HT-29 (cell line): ENCODE results near the gene MGARP. TPM values are rescaled to one million over a fixed set of nuclear protein-coding genes. Genes with fewer than 3 reads are reported as not detected.
"Not testable (repeated sequence)": the region's sequence is repeated elsewhere in the genome, so short reads cannot be mapped to it uniquely, and the experiment has no call there.

Experiments used
- DNase-seq: peaks from one replicate; pipeline ENCODE4 v3.0.0-alpha.2; 2015; ENCODE audit warnings: low spot score
- total RNA-seq: library from RNA; depleted of rRNA; stranded (reverse); fragments of >200 nt; shearing (Covaris generic); gene quantifications from 2 replicates; pipeline ENCODE4 v1.2.3, GENCODE V29; 2014; rRNA removed

Gene MGARP
- not detected in 2 replicates for total RNA-seq

DNA sequence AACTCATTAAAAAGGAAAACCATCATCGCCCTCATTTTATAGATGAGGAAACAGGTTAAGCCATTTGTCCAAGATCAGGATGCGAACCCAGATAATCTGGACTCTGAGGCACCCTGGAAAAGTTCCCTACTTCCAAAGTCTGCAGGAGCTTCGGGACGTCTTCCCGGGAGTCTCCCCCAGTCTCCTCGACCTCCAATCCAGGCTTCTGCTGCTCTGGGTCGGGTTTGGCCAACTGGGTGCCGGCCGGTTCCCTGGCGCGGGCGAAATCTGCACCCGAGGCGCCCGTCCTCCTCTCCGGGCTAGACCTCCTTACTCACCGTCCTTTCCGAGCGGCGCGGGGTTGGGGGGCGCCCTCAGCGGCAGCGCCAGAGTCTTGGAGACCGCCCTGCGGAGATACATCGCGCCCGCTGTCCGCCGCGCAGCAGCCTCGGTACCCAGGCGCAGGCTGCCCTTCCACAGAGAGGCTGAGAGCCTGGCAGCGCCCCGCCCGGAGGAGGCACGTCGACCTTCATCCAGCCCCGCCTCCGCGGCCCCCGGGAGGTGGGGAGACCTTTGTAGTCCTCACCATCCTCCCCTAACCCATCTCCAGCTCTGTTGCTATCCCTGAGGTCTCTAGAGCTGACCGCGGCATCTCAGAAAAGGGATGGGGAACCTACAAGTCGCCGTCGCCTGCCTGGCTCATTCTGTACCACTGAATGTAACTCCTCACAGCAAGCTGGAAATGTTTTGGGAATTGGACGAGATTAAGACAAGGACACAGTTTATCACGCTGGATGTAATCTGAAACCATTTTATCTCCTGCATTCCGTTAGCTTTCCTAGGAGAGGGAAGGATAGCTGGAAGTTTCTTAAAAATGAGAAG lies at the start of gene MGARP:
TSS of gene MGARP (minus strand) at position 466 of the 861 bp plus-strand sequence. CDS start at position 399, 67 bp downstream.
- no peak for DNase-seq

DNA sequence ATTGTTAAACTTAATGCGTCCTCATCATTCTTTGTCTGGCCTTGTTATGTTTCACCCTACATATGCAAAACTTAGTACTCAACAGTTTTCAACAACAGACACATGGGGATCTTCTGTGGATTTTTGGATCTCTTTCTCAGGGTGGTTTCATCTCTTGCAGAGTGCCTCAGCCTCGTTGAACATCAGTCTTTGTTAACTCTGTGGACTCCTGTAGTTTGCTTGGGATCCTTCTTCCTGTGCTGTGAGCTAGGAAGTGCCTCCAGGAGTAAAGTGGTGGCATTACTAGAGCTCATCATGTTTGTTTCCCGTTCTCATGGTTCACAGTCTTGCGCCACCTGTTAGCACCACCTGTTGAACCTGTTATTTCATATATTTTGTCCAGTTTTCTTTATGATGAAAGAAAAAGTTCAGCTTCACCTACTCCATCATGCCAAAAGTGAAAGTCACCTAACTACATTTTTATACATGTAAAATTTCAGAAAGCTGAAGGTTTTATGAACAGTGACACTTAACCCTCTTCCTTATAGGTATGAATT lies 49.7 kb upstream of the MGARP start:
- DNase-seq: no peak

DNA sequence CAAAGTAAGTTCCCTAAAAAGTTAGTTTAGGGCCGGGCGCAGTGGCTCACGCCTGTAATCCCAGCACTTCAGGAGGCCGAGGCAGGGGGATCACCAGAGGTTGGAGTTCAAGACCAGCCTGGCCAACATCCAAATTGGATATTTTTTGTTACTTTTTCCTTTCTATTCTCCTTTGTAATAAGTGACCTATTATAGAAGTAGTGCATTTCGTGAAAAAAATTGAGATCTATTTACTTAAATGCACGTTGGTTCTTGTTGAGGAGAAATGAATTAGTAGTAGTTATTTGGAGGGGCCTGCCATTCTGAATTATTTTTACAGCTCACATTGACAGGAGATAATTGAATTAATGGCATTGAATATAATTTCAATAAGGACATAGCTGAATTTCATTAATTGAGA lies 44.6 kb upstream of the MGARP start:
- DNase-seq: no peak

DNA sequence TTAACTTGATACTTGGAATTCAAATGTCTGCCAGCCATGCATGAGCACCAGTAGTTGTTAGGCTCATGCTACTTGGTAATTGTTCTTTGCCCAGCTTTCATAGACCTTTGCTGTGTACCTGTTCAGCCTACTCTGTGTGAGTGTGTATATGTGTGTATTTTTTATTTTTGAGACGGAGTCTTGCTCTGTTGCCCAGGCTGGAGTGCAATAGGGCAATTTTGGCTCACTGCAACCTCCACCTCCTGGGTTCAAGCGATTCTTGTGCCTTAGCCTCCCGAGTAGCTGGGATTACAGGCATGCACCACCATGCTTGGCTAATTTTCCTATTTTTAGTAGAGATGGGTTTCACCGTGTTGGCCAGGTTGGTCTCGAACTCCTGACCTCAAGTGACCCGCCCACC lies 42.5 kb upstream of the MGARP start:
- not testable (repeated sequence) for DNase-seq

DNA sequence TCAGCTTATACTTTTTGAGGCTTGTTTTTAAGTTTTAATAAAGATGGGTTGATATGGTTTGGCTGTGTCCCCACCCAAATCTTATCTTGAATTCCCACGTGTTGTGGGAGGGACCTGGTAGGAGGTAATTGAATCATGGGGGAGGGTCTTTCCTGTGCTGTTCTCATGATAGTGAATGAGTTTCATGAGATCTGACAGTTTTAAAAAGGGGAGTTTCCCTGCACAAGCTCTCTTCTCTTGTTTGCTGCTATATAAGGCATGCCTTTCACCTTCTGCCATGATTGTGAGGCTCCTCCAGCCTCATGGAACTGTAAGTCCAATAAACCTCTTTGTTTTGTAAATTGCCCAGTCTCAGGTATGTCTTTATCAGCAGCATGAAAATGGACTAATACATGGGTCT lies 42.0 kb upstream of the MGARP start:
- not testable (repeated sequence) for DNase-seq

DNA sequence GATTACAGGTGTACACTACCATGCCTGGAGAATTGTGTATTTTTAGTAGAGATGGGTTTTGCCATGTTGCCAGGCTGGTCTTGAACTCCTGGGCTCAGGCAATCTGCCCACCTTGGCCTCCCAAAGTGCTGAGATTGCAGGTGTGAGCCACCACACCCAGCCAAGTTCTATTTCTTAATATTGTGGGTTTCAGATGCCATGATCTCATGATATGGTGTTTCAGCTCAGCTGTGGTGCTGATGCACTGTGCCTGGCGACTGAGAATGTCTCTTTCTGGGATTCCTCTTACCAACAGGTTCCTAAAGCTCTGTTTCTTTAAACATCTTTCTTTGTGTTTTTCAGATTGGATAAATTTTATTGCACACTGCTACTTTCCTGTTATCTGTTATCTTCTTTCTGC lies 39.5 kb upstream of the MGARP start:
- DNase-seq: no peak

DNA sequence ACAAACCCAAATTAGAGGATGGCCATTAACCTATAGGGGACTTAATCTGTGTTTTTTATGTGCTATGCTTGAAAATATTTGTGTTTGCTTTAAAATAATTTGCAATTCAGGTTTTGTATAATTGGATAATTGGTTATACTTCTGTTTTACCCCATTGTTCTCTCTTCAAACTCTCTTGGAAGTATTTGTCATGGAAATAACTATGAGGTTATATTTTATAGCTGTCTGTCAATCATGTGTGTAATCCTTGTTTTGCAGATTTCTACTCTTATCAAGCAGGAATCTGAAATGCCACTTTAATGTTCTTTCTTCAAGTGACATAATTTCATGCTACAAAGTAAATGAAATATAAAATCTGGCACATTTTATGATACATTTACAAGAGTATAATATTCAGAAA lies 37.6 kb upstream of the MGARP start:
- DNase-seq: no peak

DNA sequence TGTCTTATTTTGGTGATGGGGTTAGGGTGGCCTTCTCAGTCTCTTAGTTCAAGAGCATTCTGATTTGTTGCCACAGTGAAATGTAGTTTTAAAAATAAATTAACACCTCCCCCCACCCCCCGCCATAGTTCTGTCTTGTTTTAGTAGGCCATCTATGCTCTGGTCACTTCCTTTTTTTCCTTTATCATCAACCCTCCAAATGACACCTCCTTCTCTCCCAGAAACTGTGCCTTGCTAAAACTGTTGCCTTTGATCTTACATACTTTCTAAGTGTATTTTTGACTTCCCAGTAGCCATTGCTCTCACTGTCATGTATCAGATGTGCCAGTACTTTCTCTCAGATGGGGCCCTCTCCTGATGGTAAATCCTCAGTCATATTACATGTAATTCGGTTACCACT lies 36.7 kb upstream of the MGARP start:
- no peak for DNase-seq

DNA sequence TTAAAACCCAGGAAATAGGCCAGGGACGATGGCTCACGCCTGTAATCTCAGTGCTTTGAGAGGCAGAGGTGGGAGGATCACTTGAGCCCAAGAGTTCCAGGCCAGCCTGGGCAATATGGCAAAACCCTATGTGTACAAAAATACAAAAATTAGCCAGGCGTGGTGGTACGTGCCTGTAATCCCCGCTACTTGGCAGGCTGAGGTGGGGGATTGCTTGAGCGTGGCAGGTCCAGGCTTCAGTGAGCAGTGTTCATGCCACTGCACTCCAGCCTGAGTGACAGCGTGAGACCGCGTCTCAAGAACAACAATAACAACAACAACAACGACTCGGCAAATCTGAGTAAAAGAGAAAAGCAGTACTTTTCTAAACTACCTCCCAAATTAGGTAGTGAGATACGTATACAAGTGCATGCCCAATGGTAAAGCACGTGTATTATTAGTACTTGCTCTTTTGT lies 35.2 kb upstream of the MGARP start:
- DNase-seq: no peak

DNA sequence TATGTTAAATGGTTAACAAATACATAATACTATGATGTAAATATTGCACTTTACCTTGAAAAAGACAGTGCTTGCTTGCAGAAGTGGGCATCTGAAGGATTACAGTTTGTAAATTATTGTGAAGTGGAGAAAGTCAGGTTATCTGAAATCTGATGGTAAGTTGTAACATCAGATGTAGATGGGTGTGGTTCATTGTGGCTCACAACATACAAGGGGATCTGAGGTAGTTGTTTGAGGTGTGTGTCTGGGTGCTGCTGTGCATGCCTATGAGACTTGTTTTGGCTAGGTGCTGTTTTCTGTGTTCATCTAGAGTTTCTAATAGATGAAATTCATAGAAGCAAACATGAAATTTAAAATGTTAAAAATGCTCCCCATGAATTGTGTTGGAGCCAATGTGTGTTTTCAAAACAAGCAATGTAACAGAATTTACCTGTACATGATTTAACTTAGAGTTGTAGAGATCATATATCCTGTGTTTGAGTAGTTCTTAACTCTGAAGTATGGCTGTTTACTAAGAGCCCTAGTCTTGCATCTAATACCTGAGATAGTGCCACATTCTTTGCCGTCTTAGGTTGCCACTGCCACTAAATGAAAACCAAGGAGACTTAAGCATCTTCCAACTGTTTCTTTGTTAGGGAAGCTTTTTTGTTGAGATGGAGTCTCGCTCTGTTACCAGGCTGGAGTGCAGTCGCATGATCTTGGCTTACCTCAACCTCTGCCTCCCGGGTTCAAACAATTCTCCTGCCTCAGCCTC lies 34.2 kb upstream of the MGARP start:
- DNase-seq: no peak

DNA sequence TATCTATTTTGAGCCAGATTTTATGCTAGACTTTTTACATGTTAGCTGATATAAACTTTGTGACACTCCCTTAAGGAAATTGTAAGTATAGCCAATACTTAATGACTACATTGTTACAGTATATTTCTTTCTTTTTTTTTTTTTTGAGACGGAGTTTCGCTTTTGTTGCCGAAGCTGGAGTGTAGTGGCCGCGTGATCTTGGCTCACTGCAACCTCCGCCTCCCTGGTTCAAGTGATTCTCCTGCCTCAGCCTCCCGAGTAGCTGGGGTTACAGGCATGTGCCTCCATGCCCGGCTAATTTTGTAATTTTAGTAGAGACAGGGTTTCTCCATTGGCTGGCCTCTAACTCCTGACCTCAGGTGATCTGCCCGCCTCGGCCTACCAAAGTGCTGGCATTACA lies 33.4 kb upstream of the MGARP start:
- not testable (repeated sequence) for DNase-seq

DNA sequence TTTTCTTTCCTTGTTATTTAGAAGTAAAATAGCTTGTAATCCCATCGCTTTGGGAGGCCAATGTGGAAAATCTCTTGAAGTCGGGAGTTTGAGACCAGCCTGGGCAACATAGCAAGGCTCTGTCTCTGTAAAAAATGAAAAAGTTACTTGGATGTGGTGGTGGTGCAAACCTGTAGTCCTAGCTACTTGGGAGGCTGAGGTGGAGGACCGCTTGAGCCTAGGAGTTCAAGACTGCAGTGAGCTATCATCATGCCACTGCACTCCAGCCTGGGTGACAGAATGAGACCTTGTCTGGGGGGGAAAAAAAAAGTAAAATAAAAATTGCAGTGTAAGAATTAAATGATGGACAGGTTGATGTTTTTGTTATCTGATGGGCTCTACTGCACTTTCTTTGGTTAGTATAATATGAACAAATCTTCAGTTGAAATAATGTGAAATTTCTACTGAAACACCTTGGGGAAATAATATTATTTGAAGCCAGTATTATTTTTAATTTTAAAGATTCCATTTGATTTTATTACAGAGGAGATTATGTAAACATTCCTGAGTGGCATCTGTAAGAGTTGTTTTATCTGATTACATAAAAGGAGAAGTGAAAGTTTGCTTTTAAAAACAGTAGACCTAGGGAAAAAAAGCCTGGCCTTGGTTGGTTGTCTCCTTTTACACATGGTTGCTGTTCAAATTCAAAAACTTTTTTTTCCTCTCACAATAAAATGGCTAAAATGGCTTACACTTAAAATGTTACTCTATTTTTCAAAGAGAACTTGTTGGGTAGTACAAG lies 32.7 kb upstream of the MGARP start:
- DNase-seq: no peak

DNA sequence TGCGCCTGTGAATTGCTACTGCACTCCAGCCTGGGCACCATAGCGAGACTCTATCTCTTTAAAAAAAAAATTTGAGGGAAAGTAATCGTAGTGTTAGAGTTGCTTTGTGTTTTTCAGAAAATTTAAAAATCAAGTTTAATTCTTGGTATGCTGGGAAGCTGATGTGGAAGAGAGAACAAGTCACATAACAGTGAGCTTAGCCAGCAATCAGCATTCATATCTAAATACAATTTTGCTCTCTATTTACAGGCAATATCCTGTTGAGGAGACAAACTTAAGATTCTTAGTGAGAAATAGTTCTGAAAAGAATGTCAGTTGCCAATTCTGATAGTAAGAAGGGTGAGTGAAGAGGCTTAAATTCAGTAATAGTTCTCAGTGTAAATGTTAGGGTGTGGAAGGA lies 31.9 kb upstream of the MGARP start:
- no peak for DNase-seq

DNA sequence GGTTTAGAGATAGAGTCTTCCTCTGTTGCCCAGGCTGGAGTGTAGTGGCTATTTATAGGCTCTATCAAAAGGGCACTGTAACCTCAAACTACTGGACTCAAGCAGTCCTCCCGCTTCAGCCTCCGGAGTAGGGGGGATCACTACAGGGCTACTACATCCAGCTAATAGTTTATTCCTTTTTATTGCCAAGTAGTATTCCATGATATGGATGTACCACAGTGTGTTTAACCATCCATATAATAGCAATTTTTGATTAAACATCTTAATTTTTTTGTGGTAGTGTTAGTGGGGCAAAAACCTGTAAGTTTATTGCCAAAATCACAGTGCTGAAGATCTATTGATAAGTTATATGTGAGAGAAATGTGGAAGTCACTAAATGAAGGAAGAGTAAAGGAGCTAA lies 24.9 kb upstream of the MGARP start:
- no peak for DNase-seq

DNA sequence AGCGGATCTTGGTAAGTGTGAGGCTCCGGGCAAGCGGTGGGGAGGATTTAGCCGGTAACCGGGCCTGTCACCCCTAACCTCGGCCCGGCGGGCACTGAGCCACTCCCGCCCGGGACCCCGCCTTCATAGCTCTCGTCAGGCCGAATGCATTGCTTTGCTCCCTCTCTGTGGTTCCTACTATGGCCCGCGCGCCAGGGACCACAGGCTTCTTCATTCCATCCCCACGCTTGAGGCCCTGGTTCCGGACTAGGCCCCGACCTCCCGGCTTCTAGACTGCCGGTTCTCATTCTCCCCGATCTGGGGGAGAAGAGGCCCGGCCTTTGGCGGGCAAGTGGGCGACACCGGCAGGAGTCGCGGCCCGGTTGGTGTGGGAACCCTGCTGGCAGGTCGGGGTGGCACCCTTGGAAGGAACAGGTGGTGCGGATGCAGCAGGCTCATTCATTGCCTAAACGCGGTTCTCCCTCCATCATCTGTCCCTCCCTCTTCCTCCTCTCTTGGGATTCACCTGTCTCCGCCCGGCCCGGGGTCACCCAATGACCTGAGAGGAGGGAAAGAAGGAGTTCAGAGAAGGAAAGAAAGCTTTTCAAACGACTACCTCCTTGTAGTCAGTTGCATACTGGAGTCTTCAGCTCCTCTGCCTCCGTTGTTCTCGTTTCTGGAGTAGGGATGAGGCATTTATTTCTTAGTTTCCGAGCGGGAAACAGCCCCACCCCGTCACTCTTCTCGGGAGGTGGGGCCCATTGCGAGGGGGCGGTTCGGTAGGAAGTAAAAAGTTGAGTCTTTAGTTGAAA lies 22.0 kb upstream of the MGARP start, which contains the start of gene NDUFC1:
TSS of gene NDUFC1 (minus strand) at position 657 of the 791 bp plus-strand sequence. CDS start 6,679 bp downstream, outside the sequence.
- peak; percentile 69 for DNase-seq

DNA sequence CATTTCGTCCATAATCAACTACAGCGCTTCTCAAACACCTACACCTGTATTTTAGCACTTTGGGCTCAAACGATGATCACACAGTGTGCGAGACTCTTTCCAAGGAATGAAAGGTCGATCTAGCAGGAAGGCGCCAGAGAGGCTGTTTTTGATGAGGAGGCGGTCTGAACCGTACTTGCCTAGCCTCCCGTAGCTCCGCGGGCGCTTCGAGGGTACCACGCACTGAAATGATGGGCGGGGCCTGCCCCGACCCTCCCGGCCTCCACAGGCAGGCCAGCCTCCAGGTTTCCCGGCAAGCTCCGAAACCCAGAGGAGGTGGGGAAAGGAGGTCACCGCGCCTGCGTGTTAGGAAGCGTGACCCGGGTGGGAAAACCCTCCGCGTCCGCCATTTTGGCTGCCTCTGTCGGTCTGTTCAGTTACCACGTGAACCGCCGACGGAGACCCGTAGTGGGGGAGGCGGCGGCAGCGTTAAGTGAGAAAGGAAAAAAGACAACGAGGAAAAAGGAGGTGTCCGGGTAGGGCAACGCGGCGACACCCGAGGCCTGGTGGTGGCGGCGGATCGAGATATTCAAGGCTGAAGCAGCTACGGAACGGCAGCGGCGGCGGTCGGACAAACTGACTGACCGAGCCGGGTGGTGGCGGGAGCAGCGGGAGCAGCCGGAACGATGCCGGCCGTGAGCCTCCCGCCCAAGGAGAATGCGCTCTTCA lies 21.2 kb upstream of the MGARP start, which contains the start of gene NAA15:
TSS of gene NAA15 (plus strand) at position 393 of the 708 bp plus-strand sequence. CDS start at position 666, 273 bp downstream.
- DNase-seq: peak; percentile 97

DNA sequence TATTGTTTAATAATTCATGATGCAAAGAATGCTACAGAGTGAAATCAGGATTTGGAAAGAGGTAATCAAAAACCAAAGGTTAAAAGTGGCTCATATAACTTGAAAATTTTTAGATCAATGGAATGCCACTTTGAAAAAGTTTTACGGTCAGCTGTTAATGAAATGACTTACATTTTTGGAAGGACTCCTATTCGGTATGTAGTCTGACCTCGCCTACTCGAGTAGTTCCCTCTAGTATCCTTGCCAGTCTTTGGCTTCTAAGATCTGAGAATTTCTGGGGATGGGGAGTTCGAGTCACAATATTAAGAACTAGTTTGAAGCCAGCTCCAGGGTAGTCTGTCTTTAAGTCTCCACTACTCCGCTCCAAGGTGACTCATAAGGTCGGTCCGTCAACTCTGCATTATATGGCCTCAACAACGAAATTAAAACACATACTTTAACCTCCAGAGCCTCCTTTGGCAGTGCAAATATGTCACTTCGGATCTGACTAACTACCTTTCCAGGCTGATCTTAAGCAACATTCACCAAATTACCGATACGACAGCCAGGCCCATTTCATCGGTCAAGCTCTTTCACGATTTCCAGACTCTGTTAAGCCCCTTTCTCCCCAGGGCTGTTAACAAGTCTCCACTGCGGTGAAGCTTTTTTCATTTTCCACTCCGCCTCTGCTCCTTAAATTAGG lies 20.5 kb upstream of the MGARP start:
- no peak for DNase-seq

DNA sequence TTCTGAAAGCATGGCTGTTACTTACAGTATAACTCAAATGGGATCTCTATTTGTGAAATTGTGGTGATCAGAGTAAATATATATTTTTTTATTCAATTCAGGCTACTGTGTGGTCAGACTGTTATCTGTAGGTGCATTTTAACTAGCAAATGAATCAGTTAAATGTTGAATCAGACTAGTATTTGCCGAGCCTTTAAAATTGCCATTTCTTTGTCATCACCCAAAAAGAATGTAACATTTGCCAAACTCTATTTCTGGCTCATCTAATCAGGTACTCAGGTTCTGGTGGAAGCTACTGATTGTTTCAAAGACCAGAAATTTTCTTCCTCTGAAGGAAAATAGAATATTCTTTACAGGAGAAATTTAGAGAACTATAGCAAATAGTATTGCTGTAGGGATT lies 19.5 kb upstream of the MGARP start:
- DNase-seq: no peak

DNA sequence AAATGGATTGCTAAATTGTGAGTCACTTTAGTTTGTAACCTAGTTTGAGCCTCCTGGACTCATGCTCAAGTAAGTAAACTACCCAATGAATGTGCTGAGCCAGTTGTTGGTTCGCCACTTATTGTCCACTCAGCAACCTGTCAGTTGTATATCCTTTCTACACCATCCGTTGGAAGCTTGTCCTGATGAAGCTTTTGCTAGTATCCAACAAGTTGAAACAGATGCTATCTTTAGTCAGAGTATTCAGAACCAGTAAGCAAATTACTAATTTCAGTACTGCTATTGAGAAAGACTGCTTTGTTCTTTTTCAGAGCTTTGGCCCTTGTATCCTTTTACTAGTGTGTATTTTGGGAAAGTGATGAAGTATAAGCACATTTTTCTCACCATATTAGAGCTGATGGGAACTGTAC lies 17.0 kb upstream of the MGARP start:
- no peak for DNase-seq
